SK-N-SH treated with all-trans-retinoic acid at 6 μM for 48 hours (cell line): ENCODE data around the gene PDAP1.

Source experiments
- PPARA ChIP-seq: fragments of 250-450 bp; sonication (Bioruptor Pico); IDR thresholded peaks from 2 replicates; pipeline ENCODE4 v1.5.0; 2020; ENCODE audit warnings: mild to moderate bottlenecking, borderline replicate concordance
- TOX ChIP-seq: fragments of 250-450 bp; sonication (Bioruptor Pico); IDR thresholded peaks from 2 replicates; pipeline ENCODE4 v1.8.0; 2021; ENCODE audit warnings: mild to moderate bottlenecking, moderate library complexity, borderline replicate concordance
- ZFP3 ChIP-seq: fragments of 250-450 bp; sonication (Bioruptor Pico); IDR thresholded peaks from 2 replicates; pipeline ENCODE4 v1.5.0; 2020; ENCODE audit warnings: mild to moderate bottlenecking, moderate library complexity
- TF ChIP-seq, protein P1 (sequence below): fragments of 250-450 bp; sonication (Bioruptor Pico); IDR thresholded peaks from 2 replicates; pipeline ENCODE4 v1.8.0; 2020; ENCODE audit warnings: mild to moderate bottlenecking, moderate library complexity, borderline replicate concordance

DNA sequence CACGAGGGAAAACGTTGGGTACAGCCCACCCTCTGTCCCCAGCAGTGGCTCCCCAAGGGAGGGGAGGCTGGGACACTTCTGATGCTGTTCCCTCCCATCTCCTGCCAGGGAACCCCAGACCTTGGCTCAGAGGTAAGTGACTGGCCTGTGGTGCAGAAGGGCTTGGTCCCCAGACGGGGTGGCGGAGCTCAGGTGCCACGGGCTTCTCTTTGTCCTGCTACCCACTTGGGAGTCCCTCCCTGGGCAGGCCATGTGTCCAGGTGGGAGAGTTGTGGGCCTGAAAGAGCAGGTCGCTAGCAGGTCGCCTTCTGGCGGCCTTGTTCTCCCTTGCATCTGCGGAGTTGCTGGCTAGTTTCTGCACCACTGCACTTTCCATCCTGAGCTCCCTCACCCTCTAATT lies 47.5 kb upstream of the PDAP1 start:
- no peak for TF ChIP-seq TOX (CRISPR knock-in tag)
- no peak for TF ChIP-seq ZFP3
- TF ChIP-seq PPARA (CRISPR knock-in tag): no peak
- TF ChIP-seq, protein P1, sequence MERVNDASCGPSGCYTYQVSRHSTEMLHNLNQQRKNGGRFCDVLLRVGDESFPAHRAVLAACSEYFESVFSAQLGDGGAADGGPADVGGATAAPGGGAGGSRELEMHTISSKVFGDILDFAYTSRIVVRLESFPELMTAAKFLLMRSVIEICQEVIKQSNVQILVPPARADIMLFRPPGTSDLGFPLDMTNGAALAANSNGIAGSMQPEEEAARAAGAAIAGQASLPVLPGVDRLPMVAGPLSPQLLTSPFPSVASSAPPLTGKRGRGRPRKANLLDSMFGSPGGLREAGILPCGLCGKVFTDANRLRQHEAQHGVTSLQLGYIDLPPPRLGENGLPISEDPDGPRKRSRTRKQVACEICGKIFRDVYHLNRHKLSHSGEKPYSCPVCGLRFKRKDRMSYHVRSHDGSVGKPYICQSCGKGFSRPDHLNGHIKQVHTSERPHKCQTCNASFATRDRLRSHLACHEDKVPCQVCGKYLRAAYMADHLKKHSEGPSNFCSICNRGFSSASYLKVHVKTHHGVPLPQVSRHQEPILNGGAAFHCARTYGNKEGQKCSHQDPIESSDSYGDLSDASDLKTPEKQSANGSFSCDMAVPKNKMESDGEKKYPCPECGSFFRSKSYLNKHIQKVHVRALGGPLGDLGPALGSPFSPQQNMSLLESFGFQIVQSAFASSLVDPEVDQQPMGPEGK: no peak
